GDM1 (cell line): Measurements from ENCODE around the gene LDHB.
"Not testable (repeated sequence)": the region's sequence is repeated elsewhere in the genome, so short reads cannot be mapped to it uniquely, and the experiment has no call there.

Experiments
- DNase-seq: peaks from one replicate; lab custom pipeline; 2025; lab: John Stamatoyannopoulos, UW

LDHB gene

DNA sequence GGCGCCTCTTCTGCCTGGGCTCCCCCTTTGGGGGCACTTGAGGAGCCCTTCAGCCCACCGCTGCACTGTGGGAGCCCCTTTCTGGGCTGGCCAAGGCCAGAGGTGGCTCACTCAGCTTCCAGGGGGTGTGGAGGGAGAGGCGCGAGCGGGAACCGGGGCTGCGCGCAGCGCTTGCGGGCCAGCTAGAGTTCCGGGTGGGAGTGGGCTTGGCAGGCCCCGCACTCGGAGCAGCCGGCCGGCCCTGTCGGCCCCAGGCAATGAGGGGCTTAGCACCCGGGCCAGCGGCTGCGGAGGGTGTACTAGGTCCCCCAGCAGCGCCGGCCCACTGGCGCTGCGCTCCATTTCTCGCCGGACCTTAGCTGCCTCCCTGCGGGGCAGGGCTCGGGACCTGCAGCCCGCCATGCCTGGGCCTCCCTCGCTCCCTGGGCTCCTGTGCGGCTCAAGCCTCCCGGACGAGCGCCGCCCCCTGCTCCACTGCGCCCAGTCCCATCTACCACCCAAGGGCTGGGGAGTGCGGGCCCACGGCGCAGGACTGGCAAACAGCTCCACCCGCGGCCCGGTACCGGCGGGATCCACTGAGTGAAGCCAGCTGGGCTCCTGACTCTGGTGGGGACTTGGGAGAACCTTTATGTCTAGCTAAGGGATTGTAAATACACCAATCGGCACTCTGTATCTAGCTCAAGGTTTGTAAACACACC is 3.9 kb upstream of the LDHB start:
- DNase-seq, result not testable (repeated sequence)

DNA sequence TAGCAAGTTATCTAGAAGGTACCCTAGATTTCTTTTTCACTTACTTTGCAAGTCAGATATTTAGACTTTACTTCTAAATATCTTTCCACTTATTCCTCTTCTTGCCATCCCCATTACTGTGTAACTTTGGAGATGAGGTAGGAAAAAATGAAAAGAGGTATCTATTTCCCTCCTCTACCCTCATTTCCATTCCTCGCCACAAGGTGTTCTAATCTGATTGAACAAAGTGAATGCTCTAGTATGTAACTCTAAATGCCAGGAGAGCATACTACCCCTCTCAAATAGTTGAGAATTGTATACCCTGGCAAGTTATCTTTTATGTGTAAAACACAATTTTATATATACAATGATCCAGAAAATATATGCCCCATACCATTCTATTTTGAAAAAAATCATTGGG is 1.7 kb upstream of the LDHB start:
- DNase-seq, result no peak

DNA sequence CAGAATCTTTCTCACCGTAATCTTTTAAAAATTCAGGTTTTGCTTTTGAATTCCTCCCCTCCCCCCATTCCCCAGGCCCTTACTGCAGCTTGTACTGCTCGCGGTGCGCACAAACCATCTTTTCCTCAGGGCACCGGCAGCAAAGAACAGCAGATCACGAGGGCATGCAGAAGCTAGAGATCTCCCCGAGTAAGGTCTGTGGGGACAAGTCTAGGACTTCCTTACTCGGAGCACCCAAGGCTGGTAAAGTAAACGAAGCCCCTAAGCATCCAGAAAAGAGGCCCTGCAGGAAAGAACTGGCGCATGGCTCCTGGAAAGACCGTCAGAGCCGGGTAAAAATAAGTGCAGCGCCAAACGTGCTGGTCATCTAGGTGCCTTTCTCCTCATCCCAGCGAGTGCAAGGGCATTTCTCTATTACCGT is 727 bp downstream of the LDHB start:
- DNase-seq, result no peak

DNA sequence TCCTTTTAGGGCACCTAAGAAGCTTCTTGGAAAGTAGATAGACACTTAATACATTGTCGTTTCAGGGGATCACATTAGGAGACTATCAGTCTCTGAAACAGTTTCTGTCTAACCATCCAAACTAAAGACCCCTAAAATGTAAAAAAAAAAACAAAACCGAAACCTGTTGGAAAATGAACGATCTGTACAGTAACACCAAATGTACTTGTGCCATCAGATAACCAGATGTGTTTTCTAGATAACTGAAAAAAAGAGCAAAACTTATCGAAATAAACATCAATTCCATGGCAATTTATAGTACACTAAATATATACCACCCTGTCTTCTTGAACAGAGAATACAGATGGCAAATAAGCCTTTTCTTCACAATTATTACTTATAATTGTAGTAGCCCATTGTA is 2.1 kb downstream of the LDHB start:
- no peak for DNase-seq

DNA sequence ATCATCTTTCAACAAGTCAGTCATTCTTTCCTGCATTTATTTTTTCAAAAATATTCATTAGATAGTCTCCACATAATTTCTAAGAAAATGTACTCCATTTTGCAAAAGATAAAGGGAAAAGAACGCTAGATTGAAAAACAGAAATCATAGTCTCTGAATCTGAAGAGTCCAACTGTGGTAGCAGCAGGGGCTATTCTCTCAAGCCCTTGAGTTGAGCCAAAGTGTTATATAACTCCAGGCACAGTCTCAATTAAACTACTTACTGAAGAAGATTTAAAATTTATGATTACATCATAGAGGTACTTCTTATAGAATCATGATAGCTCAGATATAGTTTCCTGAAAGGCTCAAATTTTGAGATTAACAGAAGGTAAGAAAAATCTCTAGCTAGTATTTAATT is 5.8 kb downstream of the LDHB start:
- DNase-seq, result no peak

DNA sequence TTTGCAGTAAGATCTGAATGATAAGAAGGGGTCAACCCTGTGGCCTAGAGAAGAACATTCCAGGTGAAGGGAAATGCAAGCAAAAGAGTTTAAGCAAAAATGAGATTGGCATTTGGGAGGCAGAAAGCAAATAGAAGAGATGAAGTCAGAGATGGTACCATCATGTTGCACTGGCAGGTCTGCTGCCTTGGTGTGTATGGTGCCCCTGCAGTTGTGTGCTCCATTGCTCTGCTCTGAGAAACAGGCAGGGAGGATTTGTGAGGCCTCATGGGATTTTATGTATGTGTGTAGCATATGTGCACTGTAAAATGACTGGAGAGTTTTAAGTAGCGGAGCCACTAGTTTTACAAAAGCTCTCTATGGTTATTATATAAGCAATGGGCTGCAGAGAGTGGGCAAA is 6.6 kb downstream of the LDHB start:
- no peak for DNase-seq

DNA sequence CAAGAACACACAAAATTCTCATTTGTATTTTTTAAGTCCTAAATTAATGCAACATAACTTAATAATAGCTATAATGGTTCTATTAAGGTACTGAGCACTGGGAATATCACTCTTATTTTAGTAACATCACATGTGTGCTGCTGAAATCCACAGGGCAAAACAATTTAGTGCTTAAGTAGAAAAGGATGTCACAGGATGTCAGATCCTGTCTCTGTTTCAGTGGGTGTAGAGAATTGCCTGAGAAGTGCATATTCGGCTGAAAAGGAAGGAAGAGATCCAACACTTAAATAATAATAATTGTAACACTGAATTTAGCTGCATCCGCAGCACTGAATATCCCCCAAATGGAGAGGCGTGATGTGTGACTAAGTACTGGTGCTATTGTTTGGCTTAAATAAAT is 8.6 kb downstream of the LDHB start:
- no peak for DNase-seq

DNA sequence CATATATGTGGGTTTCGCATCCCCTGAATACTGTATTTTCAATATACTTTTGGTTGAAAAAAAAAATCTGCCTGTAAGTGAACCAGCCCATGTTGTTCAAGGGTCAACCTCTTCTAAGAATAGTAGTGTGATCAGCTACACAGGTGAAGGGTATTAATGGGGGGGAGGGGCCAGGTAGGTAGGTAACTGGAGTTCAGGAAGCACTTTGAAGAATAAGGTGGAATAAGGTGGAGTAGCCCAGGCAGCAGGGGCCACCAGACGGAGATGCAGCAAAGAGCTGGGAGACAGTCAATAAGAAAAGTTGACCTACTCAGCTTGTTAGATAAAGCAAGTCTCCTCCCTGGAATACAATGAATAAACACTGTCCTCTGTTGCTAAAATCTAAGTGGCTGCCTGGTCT is 9.3 kb downstream of the LDHB start:
- no peak for DNase-seq

DNA sequence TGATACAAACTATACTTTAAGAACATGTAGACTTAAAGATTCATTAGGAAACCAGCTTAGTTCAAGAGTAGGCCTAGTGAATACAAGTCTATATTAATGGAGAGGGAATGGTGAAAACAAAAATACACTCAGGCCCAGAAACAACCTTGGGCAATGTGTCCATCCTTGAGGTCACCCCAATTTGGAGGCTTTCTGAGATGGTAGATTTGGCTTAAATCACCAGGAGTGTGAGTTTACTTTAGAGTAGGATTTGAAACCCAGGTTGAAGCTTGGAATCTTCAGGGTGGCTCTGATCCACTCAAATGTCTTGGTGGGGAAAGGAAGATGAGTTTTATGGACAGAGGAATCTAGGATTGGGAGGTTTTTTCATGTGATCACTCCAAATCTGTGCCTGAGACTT is 10.5 kb downstream of the LDHB start:
- no peak for DNase-seq

DNA sequence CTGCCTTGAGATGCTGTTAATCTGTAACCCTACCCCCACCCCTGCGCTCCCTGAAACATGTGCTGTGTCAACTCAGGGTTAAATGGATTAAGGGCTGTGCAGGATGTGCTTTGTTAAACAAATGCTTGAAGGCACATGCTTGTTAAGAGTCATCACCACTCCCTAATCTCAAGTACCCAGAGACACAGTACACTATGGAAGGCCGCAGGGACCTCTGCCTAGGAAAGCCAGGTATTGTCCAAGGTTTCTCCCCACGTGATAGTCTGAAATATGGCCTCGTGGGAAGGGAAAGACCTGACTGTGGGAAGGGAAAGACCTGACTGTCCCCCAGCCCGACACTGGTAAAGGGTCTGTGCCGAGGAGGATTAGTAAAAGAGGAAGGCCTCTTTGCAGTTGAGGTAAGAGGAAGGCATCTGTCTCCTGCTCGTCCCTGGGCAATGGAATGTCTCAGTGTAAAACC is 12.6 kb downstream of the LDHB start:
- DNase-seq, result not testable (repeated sequence)

DNA sequence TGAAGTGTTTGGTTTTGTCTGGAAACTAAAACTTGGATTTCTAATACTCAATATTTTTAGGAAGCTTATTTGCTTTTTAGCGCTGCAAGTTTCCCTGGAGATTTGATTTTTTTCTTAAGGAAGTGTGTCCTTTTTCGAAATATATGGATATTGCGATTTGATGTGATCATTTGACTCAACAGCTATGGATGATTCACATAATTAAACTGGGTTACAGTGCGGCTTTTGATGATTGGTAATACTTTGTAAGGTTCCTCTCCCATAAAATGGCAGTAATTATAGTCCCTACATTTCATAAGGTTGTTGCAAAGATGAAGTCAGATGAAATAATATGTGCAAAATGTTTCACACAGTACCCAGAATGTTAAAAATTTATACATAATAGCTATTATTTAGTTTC is 13.1 kb downstream of the LDHB start:
- DNase-seq, result no peak

DNA sequence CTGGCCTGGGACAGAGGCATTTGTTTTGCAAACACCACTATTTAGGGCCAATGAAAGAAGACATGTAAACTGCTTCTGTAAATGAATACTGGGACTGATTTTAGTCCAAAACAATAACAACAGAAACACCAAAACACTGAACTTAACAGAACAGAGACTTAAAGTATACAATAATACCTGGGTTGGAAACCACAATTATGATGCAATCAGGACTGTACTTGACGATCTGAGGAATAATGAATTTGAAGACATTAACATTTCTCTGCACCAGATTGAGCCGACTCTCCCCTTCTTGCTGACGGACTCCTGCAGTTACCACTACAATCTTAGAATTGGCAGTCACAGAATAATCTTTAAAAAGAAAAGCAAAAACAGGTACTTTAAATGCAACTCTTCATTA is 13.9 kb downstream of the LDHB start:
- no peak for DNase-seq

DNA sequence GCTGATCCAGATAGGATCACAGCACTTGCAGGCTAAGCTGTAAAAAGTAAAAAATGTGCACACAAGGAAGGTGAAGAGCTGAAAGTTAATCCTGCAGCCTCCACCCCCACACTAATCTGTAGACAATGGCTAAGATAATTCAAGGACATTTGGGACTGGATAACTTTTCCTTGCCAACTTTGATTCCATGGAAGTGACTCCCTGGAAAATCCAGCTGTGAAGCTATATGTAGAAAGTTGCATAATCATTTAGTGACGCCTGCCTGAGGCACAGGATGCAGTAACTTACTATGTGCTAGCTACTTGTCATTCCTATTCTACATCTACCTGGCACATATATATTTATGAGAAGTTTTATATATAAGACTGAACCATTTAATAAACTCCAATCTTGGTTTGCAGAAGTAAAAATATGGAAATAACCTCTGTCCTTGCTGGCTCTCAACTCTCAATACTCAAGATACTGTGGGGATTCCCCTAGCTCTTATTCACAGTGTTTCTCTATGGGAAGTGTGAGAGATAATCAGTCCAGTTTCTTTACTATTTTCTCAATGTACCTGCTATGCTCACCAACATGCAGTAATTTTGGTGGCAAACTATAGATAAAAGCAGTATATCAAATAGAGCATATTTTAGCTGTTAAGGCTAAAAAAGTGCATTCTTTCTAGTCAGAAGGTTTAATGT is 14.8 kb downstream of the LDHB start:
- DNase-seq, result no peak

DNA sequence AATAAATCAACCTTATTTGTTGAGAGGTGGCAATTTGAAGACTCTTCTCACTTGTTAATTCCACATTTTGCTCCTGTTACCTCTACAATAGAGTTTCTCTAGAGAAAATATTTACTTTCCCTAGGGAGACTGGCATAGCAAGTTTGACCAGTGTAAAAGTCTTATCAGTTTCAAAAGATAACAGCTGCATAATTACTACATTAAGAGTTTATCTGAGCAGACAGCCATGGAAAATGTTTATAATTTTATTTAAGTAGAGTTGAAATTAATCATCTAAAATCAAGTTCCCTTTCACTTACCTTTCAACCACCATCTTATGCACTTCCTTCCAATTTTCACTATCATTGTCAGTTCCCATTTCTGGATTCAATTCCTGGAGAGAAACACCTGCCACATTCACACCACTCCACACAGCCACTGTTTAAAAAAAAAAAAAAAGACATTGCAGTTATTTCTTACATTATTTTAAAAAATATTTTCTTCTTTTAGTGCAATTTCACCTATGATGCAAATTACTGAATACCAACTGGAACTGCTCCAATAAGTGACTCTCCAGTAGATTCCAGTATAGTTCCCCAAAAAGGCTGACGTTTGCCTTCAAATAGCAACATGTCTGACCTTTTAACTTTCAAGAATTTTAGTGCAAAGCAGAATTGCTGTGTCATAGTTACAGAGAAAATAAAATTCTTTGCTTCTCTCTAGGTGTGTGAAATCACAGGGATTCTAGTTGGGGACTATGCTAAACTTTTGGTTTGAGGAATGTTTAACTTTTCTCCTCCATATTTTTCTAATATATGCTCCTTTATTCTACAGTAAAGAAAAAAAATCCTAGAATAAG is 19.4 kb downstream of the LDHB start:
- no peak for DNase-seq

DNA sequence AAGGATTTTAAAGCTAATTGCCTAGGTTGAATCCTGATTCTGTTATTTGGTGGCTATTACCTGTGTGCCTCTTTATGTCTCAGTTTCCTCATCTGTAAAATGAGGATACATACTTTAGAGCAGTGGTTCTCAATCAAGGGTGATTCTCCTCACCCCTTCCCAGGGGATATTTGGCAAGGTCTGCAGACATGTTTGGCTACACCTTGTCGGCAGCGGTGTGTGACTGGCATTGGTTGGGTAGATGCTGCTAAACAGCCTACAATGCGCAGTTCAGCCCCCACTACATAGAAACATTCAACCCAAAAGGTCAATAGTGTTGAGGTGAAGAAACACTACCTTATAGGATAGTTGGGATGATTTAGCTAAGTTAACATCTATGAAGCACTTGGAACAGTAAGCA is 23.4 kb downstream of the LDHB start:
- no peak for DNase-seq

DNA sequence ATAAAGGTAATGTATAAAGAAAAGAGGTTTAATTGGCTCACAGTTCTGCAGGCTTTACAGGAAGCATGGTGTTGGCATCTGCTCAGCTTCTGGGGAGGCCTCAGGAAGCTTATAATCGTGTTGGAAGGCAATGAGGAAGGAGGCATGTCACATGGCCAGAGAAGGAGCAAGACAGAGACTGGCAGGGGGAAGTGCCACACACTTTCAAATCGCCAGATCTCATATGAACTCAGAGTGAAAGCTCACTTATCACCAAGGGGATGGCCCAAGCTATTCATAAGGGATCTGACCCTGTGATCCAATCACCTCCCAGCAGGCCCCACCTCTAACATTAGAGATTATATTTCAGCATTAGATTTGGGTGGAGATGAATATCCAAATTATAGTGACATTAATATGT is 26.3 kb downstream of the LDHB start:
- no peak for DNase-seq

DNA sequence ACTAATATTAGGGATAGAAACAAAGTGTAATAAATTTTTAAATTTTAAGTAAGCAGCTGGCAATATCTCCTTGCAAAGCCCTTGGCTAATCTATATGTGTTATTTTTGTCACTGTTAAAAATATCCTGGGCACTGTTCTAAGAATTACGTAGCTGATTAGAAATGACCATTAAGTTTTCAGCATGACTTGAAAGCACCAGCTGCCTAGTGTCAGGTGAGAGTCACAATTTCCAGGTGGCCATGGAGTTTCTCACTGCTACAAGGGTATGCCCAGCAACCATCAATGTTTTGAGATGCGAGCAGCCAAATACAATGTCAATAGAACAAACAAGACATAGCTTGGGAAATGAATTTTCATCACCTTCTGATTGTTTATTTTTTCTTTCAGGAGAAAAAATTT is 29.7 kb downstream of the LDHB start:
- DNase-seq, result no peak

DNA sequence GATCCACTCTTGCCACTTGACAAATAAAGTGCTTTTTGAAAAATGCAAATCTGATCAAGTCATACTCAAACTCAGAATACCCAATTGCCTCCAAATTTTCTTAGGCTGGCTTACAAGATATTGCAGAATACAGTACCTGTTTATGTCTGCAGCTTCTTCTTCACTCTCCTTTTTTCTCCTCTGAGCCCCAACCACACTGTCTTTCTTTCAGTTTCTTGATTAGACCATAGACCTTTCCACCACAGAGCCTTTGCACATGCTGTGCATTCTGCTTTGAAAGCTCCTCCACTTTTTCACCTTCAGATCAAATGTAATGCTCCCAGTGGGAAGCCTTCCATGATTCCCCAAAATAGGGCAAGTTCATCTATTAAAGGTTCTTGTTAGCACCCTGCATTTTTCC is 39.1 kb downstream of the LDHB start:
- DNase-seq, result no peak

DNA sequence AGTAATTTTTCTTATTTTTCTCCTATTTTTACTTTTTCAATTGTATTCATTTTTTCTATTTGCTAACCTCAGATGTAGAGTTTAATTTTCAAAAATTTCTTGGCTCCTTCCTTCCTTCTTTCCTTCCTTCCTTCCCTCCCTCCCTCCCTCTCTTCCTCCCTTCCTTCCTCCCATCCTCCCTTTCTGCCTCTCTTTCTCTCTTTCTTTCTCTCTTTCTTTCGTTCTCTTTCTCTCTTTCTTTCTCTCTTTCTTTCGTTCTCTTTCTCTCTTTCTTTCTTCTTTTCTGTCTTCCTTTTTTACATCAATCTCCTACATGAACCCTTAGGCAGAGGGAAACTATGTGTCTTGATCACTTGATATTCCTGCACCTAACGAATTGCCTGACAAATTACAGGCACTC is 40.6 kb downstream of the LDHB start:
- DNase-seq, result no peak

DNA sequence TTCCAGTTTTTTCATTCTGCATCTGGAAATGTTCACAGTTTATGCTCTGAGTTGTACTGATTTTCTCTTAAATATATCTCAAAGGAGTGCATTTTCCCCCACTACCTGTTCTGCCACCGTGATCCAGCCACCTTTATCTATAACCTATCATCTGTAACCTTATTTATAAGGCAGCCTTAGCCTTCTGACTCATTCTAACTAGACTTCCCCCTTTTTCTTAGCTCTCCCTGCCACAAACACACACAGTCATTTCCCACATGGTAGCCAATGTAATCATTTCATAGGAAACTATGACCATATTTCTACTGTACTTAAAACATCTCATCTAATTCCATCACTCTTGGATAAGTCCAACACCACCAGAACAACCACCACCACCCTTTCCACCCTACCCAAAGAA is 42.2 kb downstream of the LDHB start:
- peak; percentile 16 for DNase-seq

DNA sequence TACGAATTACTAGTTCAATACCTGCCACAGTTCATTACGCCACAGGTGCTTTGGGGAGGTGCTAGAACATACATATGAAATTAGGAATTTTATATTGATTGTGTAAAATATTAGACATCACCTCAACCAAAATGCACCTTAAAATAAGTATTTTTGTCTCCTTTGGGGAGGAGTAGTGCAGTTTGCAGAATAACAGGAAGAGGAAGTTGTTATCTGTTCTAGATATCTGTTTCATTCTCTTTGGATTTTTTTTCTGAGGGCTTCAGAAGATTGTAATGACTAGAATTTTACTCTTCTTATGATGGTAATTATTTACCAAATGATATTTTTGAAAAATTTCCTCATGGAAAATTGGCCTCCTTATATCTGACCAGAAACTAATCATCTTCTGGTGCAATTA is 43.1 kb downstream of the LDHB start:
- no peak for DNase-seq

DNA sequence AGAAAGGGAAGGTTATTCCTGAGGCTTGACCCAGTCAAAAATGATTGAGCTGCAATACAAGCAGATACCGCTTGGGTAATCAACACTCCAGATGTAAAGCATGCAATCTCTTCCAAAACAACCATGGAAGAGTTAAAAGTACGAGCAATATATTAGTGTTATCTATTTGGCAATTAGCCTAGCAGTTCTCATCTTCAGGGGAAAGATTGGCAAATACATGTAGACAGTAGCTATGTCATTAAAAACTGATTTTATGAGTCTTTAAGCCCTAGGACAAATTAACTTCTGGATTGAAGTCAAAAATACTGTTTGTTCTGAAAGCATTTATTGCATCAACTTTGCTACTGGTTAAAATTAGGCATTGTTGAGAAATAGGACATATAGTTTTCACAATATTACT is 43.7 kb downstream of the LDHB start:
- no peak for DNase-seq

DNA sequence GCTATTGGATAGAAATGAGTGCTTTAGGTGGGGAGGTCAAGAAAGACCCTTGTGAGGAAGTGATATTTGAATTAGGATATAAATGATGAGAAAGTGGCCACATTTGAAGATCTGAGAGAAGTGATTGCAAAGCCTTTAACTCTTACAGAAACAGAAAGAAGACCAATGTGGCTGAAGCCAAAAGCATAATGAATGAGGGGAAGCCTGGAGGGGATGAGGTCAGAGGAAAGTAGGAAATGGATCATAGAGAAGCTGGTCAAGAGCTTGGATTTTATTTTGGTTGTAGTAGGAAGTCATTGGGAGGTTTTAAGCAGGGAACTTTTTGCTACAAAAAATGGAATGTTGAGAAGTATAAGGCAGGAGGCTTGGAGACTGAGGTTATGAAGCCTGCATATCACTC is 49.4 kb downstream of the LDHB start:
- DNase-seq, result no peak
